ENCODE data around the gene PGGT1B.

PGGT1B gene

DNA sequence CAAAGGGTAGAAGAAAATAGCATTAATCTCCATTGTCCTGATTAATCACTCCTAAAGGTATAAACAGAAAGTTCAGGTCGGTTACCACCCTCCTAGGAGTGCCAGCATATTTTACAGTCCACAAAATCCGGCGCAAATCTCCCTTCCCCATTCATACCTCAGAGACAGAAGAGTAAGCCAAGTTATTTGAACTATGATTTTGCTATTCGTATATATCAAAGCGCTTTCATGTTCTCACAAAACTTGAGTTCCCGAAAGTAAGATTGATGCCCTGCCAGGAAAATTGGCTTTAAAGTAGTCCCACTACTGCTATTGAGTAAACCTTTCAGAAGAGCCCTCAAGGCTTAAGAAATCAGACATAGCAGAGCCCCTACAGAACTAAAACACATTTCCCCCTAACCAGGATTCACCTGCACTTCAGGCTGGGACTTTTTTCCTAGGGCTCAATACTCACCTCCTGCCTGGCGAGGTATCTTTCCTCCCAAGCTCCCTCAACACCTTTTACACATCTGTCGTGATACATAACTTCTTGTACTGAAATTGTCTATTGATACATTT, 71.1 kb downstream of the PGGT1B start:
- Histone ChIP-seq H3K79me2 (ENCODE audit: control insufficient read depth, low read length) (no peaks in the 10 kb centered on the region), H3K4me1 (ENCODE audit: control insufficient read depth, low read length) (no peaks in the 10 kb centered on the region), H3K27me3 (ENCODE audit: control insufficient read depth, low read length) (no peaks in the 10 kb centered on the region), H3K27ac (ENCODE audit: low read depth, low read length) (no peak overlapping the region), H3K4me3 (ENCODE audit: low read length) (no peak overlapping the region), H3K9me3 (ENCODE audit: control insufficient read depth, insufficient read depth, low read length) (no peaks in the 10 kb centered on the region), H3K4me2 (ENCODE audit: low read length) (no peak overlapping the region), H3F3A (ENCODE audit: control insufficient read depth, insufficient read depth) (no peaks in the 10 kb centered on the region), H4K20me1 (ENCODE audit: control insufficient read depth, insufficient read depth, low read depth, low read length) (no peaks in the 10 kb centered on the region), H3K36me3 (ENCODE audit: control insufficient read depth, low read length) (no peaks in the 10 kb centered on the region), H3K9me2 (replicated peaks; ENCODE audit: control insufficient read depth, low read length) (no peaks in the 10 kb centered on the region)
- TF ChIP-seq EZH2phosphoT487 (IDR thresholded peaks at IDR 0.05; ENCODE audit: borderline replicate concordance, low read length): no peak
- TF ChIP-seq, protein P1, sequence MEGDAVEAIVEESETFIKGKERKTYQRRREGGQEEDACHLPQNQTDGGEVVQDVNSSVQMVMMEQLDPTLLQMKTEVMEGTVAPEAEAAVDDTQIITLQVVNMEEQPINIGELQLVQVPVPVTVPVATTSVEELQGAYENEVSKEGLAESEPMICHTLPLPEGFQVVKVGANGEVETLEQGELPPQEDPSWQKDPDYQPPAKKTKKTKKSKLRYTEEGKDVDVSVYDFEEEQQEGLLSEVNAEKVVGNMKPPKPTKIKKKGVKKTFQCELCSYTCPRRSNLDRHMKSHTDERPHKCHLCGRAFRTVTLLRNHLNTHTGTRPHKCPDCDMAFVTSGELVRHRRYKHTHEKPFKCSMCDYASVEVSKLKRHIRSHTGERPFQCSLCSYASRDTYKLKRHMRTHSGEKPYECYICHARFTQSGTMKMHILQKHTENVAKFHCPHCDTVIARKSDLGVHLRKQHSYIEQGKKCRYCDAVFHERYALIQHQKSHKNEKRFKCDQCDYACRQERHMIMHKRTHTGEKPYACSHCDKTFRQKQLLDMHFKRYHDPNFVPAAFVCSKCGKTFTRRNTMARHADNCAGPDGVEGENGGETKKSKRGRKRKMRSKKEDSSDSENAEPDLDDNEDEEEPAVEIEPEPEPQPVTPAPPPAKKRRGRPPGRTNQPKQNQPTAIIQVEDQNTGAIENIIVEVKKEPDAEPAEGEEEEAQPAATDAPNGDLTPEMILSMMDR (IDR thresholded peaks at IDR 0.05; ENCODE audit: low read depth, low read length, poor library complexity, severe bottlenecking): no peak

- no peaks in the 10 kb centered on the region for H3F3A ChIP-seq (ENCODE audit: control insufficient read depth, insufficient read depth)
- H3K27ac ChIP-seq (ENCODE audit: low read depth, low read length): no peak overlapping the region
- no peaks in the 10 kb centered on the region for H3K4me1 ChIP-seq (ENCODE audit: control insufficient read depth, low read length)
- no peaks in the 10 kb centered on the region for H3K9me2 ChIP-seq (replicated peaks; ENCODE audit: control insufficient read depth, low read length)
- H3K36me3 ChIP-seq (ENCODE audit: control insufficient read depth, low read length): no peaks in the 10 kb centered on the region
- H3K27me3 ChIP-seq (ENCODE audit: control insufficient read depth, low read length): no peaks in the 10 kb centered on the region
- H3K9me3 ChIP-seq (ENCODE audit: control insufficient read depth, insufficient read depth, low read length): no peaks in the 10 kb centered on the region
- no peaks in the 10 kb centered on the region for H4K20me1 ChIP-seq (ENCODE audit: control insufficient read depth, insufficient read depth, low read depth, low read length)
- H3K4me3 ChIP-seq (ENCODE audit: low read length): no peak overlapping the region
- no peaks in the 10 kb centered on the region for H3K79me2 ChIP-seq (ENCODE audit: control insufficient read depth, low read length)
- H3K4me2 ChIP-seq (ENCODE audit: low read length): no peak overlapping the region
- TF ChIP-seq, protein P1 (IDR thresholded peaks at IDR 0.05; ENCODE audit: low read depth, low read length, poor library complexity, severe bottlenecking): no peak
- TF ChIP-seq EZH2phosphoT487 (IDR thresholded peaks at IDR 0.05; ENCODE audit: borderline replicate concordance, low read length): no peak
Measured at GRCh38 chr5:115190388-115190787, 72.3 kb downstream of the PGGT1B start.

- Histone ChIP-seq H3K79me2 (ENCODE audit: control insufficient read depth, low read length) (no peaks in the 10 kb centered on the region), H3K9me3 (ENCODE audit: control insufficient read depth, insufficient read depth, low read length) (no peaks in the 10 kb centered on the region), H3K4me1 (ENCODE audit: control insufficient read depth, low read length) (no peaks in the 10 kb centered on the region), H3K27ac (ENCODE audit: low read depth, low read length) (no peak overlapping the region), H3K4me2 (ENCODE audit: low read length) (no peak overlapping the region), H3K4me3 (ENCODE audit: low read length) (no peak overlapping the region), H3F3A (ENCODE audit: control insufficient read depth, insufficient read depth) (no peaks in the 10 kb centered on the region), H3K27me3 (ENCODE audit: control insufficient read depth, low read length) (no peaks in the 10 kb centered on the region), H3K36me3 (ENCODE audit: control insufficient read depth, low read length) (no peaks in the 10 kb centered on the region), H3K9me2 (replicated peaks; ENCODE audit: control insufficient read depth, low read length) (no peaks in the 10 kb centered on the region), H4K20me1 (ENCODE audit: control insufficient read depth, insufficient read depth, low read depth, low read length) (no peaks in the 10 kb centered on the region)
- no peak for TF ChIP-seq EZH2phosphoT487 (IDR thresholded peaks at IDR 0.05; ENCODE audit: borderline replicate concordance, low read length)
- TF ChIP-seq, protein P1 (IDR thresholded peaks at IDR 0.05; ENCODE audit: low read depth, low read length, poor library complexity, severe bottlenecking): no peak
Measured at GRCh38 chr5:115189866-115190265, 72.8 kb downstream of the PGGT1B start.

All from DOHH2 (cell line).